Effector CD4-positive, alpha-beta T cell (primary cell): ENCODE results near the gene SLC19A1.
"Not testable (repeated sequence)": the region's sequence is repeated elsewhere in the genome, so short reads cannot be mapped to it uniquely, and the experiment has no call there.

ENCODE experiments used
- DNase-seq: peaks from one replicate; pipeline ENCODE4 v3.0.0-alpha.2; 2020

Gene SLC19A1

DNA sequence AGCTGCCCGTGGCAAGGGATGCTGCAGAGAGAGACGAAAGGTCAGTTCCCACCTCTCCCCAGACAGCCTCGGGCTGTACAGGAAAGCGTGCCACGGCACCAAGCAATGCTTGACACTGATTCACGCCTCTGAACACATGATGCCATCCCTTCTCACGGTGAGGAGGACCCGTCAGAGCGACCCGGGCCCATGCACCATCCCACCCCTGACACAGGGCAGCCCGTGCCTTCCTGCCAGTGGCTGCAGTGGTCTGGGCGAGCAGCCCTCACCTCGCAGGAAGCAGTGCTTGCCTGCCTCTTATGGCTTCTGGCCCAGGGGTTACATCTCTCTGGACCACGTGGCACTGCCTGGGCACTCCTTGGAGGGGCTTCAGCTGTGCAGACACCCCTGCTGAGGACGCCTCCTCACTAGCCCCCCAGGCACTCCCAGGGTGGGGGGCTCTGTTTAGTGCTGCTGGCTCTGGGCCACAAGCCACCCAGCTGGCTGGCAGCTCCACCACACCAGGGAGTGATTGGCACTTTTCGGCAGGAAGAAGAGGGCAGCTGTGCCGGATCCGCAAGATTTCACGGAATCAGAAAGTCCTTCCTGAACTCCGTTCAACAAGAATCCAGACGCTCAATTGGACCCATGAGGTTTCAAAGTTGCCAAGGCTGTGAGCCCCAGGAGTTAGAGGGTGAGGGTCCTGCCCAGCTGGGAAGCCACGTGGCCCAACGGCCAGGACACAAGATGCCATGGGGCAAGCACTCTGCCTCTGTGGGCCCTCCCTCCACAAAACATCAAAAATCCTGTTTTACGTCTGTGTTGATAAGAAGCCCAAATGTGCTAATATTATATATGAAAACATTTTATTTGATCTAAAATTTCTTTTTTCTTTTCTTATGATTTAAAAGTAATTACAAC is 34.8 kb upstream of the SLC19A1 start:
- no peak for DNase-seq

DNA sequence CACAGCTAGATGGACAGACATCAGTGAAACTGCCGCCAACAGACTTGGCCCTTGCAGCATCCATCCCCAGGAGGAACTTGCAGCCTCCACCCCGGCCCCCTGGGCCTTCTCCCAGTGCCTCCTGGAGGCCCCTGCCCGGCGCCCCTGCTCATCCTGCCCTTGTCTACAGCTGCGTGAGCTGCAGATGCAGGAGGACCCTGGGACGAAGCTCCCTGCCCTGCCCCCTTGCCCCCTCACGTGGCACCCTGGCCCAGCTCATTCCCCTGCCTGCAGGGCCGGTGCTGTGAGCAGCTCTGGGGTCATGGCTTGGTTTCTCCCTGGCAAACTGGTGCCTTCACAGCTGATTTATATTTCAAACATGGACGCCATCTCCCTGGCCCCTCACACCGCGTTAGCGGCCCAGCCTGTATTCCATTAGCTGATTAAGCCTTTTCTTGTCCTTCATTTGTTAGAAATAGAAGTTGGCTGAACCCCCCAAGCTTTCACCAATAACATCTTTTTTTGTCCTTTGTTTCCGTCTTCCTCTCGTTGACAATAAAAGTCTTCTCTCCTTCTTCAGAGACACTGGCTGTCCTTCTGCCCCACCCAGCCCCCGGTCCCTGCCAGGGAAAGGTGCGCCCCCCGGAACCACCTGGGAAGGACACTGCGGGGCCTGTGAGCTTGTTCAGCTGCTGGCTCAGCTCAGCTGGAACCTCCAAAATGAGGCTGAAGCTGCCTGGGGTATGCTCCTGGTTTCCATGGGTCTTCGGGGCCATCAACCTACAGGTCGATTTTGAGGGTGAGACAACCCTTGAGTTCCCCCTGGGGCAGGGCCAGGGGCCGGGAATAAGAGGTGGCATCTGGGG is 34.0 kb upstream of the SLC19A1 start:
- no peak for DNase-seq

DNA sequence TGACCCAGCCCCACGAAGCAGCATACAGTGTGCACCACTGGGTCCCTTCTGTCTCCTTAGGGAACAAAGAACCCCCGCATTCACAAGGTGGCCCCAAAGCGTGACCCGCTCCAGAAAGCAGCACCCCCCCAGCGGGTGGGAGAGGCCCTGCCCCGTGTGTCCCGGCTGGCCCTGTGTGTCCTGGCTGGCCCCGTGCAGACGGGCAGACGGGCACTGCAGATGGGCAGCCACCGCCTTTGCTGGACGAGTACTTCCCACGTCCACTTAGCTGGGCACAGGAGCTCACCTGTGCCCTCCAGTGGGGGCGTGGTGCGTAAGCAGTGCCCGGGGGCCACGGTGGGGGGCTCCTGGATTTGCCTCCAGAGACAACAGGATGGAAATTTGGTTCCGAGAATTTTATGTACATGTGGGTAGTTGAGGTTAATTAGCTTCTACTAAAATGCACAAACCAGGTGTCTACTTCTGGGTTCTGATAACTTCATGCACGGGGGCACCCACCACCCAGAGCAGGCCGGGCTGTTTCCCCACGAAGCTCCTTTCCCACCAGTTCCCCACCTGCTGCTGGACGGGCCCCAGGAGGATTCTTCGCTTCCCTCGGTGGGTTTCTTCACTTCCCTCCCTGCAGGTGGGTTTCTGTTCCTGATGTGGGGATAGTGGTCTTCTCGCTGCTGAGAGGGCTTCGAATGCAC is 33.2 kb upstream of the SLC19A1 start:
- no peak for DNase-seq

GRCh38 chr21:45574691-45575090 is 32.5 kb upstream of the SLC19A1 start:
- DNase-seq: no peak

GRCh38 chr21:45574081-45574501 is 31.9 kb upstream of the SLC19A1 start:
- no peak for DNase-seq

DNA sequence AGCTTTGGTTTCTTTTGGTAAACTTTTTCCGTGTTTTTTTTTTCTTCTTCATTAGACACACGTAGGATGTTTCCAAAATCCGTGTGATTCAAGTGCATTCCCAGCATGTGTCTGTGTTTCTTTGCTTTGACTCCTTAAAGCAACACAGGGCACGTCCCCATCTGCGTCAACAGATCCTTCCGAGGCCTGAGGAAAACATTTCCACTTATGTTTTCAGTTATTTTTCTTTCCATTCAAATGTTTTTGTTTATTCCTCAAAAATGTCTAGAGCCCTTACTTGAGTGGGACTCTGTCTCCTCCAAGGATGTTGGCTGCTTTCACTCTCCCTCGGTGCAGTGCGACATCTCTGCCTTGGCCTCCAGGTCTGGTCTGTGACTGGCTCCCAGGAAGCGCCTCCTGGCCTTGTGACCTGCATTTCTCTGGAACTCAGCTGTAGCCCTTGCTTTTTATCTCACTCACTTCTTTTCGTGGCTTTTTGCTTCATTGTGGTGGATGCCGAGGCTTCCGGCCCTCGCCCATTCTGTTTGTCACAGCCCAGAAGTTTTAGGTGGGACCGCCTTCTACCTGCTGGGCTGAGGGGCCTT is 31.3 kb upstream of the SLC19A1 start:
- DNase-seq: no peak

DNA sequence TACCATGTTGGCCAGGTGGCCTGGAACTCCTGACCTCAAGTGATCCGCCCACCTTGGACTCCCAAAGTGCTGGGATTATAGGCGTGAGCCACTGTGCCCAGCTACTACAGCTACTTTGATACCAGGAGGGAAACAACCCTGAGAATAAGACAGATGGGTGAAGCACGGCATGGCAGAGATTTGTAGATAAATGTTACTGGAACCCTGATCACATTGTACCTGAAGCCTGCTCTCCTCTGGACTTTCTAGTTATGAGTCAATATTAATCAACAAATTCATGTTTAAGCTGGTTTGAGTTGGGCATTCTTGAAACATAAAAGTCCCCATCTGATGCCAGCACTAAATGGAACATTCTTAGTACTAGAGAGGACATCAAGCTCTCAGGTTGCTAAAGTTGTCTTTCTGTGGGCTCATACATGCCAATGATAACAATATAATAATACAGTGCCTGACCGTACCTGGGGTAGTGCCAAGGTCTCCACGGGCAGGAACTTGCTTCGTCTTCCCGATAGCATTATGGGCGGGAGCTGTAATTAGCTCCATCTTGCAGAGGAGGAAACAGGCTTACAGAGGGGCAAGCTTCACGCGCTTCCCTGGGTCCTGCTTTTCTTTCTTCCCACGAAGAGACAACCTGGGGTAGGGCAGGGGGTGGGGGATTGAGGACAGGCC is 30.7 kb upstream of the SLC19A1 start:
- no peak for DNase-seq

DNA sequence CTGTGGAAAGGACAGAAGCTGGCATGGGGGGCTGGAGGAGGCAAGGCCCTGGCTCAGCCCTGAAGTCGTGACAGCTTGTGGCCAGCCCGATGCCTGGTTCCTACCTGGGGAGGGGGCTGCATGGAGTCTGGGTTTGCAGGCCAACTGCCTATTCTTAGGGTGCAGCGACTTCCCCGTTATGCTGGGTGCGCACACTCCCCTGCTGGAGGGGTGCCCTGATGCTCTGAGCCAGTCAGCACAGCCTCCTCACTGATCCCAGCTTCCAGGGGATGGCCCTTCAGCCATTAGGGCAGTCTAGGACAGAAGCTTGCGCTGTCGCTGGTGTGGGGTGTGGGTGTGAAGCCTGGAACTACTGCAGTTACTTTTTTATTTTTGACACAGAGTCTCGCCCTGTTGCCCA is 30.0 kb upstream of the SLC19A1 start:
- no peak for DNase-seq

GRCh38 chr21:45571641-45572040 is 29.4 kb upstream of the SLC19A1 start:
- DNase-seq: no peak

GRCh38 chr21:45570826-45571601 is 28.8 kb upstream of the SLC19A1 start:
- no peak for DNase-seq

DNA sequence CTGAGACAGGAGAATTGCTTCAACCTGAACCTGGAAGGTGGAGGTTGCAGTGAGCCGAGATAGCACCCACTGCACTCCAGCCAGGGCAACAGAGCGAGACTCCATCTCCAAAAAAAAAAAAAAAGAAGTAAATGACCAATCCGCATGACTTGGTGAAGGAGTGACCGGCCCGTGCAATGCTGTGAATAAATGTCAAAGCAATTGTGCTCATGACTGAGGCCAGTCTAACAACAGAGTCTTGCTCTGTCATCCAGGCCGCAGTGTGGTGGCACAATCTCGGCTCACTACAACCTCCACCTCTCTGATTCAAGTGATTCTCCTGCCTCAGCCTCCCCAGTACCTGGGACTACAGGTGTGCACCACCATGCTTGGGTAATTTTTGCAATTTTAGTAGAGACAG is 27.8 kb upstream of the SLC19A1 start:
- no peak for DNase-seq

DNA sequence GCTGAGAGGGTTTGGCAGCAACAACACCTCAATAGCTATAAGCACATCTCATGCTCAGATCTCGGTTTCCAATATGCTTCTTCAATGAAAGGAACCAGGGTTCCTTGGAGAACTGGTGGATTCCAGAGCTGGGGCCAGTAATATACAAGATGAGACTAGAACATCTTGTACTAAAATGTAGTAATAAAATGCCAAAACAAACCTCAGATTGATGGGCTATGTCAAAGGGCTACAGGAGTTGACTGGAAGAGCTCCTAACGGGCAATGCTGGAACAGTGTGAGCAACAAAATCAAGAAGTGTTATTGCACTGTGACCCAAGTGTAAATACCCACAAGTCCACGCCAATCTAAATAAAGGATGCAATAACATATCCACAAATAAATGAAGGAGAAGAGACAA is 26.1 kb upstream of the SLC19A1 start:
- DNase-seq: no peak

DNA sequence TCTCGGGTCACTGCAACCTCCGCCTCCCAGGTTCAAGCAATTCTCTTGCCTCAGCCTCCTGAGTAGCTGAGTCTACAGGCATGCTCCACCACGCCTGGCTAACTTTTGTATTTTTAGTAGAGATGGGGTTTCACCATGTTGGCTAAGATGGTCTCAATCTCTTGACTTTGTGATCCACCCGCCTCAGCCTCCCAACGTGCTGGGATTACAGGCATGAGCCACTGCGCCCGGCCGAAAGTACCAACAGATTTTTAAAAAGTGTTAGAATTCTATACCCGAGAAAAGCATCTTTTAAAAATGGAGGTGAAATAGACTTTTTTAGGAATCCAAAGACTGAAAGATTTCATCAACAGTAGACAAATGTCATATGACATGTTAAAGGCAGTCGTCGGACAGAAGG is 21.9 kb upstream of the SLC19A1 start:
- not testable (repeated sequence) for DNase-seq

DNA sequence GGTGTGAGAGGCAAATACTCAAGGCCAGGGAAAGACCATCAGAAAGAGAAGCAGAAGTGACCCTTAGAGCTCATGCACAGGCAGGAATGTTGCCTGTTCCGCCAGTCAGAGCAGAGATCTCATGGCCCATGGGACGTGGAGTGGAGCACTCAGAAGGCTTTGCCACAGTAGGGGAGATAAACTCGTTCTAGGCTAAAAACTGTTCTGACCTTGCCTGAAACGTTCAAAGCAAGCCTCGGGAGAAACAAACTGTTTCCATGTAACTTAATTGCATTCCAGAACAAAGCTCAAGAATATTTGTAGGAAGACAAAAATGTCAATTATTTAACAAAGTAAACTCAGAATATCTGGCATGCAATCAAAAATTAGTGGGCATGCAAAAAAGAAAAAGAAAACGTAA is 20.7 kb upstream of the SLC19A1 start:
- DNase-seq: no peak

DNA sequence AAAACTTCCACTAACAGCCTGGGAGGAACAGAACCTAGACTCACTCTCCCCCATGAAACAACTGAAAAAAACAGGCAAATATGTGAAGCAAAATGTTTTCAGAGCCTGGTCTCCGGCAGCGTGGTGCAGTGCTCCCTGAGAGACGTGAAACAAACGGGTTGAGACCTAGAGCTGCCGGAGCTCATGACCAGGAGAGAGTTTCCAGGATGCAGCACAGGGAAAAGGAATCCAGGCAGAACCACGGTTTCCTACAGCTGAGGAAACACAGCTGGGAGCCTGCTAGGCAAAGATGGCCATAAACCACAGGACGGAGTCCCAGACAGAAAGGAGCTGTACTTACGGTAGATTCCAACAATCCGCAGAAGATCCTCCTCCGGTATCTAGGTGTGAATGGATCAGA is 20.2 kb upstream of the SLC19A1 start:
- DNase-seq: no peak

- DNase-seq: not testable (repeated sequence)
These were observed 19.0 kb upstream of the SLC19A1 start for GRCh38 chr21:45561241-45561640.

- no peak for DNase-seq
These were observed 18.1 kb upstream of the SLC19A1 start for GRCh38 chr21:45560106-45561021.

- no peak for DNase-seq
These were observed 17.2 kb upstream of the SLC19A1 start for GRCh38 chr21:45559216-45560105.

- DNase-seq: no peak
These were observed 15.9 kb upstream of the SLC19A1 start for GRCh38 chr21:45558044-45558721.
